COLO668 (cell line): ENCODE results near the gene PSMB8.
"Not testable (repeated sequence)": the region's sequence is repeated elsewhere in the genome, so short reads cannot be mapped to it uniquely, and the experiment has no call there.

Experiments
- DNase-seq: peaks from one replicate; lab custom pipeline; 2025; ENCODE audit not compliant: unreplicated experiment; lab: John Stamatoyannopoulos, UW

Gene PSMB8

GRCh38 chr6:32843979-32844838 lies at the start of gene PSMB8:
Gene PSMB8 (minus strand): TSS chr6:32844047. CDS start chr6:32843996, 51 bp downstream.
- peak; percentile 93 for DNase-seq

GRCh38 chr6:32890831-32891230 lies 47.0 kb upstream of the PSMB8 start:
- no peak for DNase-seq

- no peak for DNase-seq
Measured at GRCh38 chr6:32889533-32889932, 45.7 kb upstream of the PSMB8 start.

GRCh38 chr6:32888576-32888975 lies 44.7 kb upstream of the PSMB8 start:
- DNase-seq, result no peak

GRCh38 chr6:32887616-32888015 lies 43.8 kb upstream of the PSMB8 start:
- no peak for DNase-seq

- no peak for DNase-seq
Measured at GRCh38 chr6:32886681-32887383, 43.0 kb upstream of the PSMB8 start.

- no peak for DNase-seq
Measured at GRCh38 chr6:32885698-32886286, 41.9 kb upstream of the PSMB8 start.

GRCh38 chr6:32883789-32884188 lies 39.9 kb upstream of the PSMB8 start:
- no peak for DNase-seq

- no peak for DNase-seq
Measured at GRCh38 chr6:32882879-32883250, 39.0 kb upstream of the PSMB8 start.

GRCh38 chr6:32880962-32881361 lies 37.1 kb upstream of the PSMB8 start:
- DNase-seq, result not testable (repeated sequence)

- DNase-seq, result no peak
Measured at GRCh38 chr6:32879691-32880090, 35.8 kb upstream of the PSMB8 start.

GRCh38 chr6:32876603-32877002 lies 32.8 kb upstream of the PSMB8 start:
- no peak for DNase-seq

GRCh38 chr6:32873947-32874346 lies 30.1 kb upstream of the PSMB8 start:
- DNase-seq, result not testable (repeated sequence)

GRCh38 chr6:32868257-32868788 lies 24.5 kb upstream of the PSMB8 start:
- peak; percentile 59 for DNase-seq

GRCh38 chr6:32867554-32868256 lies 23.9 kb upstream of the PSMB8 start:
- no peak for DNase-seq

GRCh38 chr6:32867022-32867477 lies 23.2 kb upstream of the PSMB8 start:
- DNase-seq, result no peak

- no peak for DNase-seq
Measured at GRCh38 chr6:32865724-32866443, 22.0 kb upstream of the PSMB8 start.

- DNase-seq, result no peak
Measured at GRCh38 chr6:32862725-32863124, 18.9 kb upstream of the PSMB8 start.

- DNase-seq, result no peak
Measured at GRCh38 chr6:32860674-32861073, 16.8 kb upstream of the PSMB8 start.

- DNase-seq, result no peak
Measured at GRCh38 chr6:32858194-32858593, 14.3 kb upstream of the PSMB8 start.
